HFFc6 (cell line): ENCODE results near the gene ADAM12. TPM values are rescaled to one million over a fixed set of nuclear protein-coding genes. Genes with fewer than 3 reads are reported as not detected.

Experiments used
- DNase-seq: peaks from one replicate; pipeline ENCODE4 v3.0.0-alpha.2; 2018
- H3K27ac Mint-ChIP-seq: 2 replicates; pipeline ENCODE4 v1.8.0; 2020; ENCODE audit warnings: mild to moderate bottlenecking, mixed read lengths
- H3K27me3 Mint-ChIP-seq: 2 replicates; pipeline ENCODE4 v1.8.0; 2021; ENCODE audit warnings: mild to moderate bottlenecking, moderate library complexity, mixed read lengths; ENCODE audit not compliant: insufficient read depth
- H3K36me3 Mint-ChIP-seq: 2 replicates; pipeline ENCODE4 v1.8.0; 2021; ENCODE audit warnings: low read depth, mixed read lengths
- H3K4me1 Mint-ChIP-seq: 2 replicates; pipeline ENCODE4 v1.8.0; 2020; ENCODE audit warnings: low read depth, mixed read lengths
- H3K4me3 Mint-ChIP-seq: 2 replicates; pipeline ENCODE4 v1.8.0; 2020; ENCODE audit warnings: mild to moderate bottlenecking, moderate library complexity, mixed read lengths
- H3K9me3 Mint-ChIP-seq: 2 replicates; pipeline ENCODE4 v1.8.0; 2020; ENCODE audit warnings: mild to moderate bottlenecking, mixed read lengths
- CTCF ChIP-seq: fragments of 200-600 bp; sonication (generic); IDR thresholded peaks from 2 replicates; pipeline ENCODE4 v1.5.0; 2021; ENCODE audit warnings: antibody characterized with exemption, mild to moderate bottlenecking
- total RNA-seq, 6 experiments: library from RNA; stranded (reverse); fragmentation: NEBNext Ultra II Directional; extraction: Animal tissue kit (Norgen Biotek cat#: 25700); gene quantifications; 2 replicates in 1 of 6; 3 replicates in 5 of 6; pipeline ENCODE4 v1.2.3, GENCODE V29; 2021

ADAM12 gene
- total RNA-seq, 6 experiments from 2014 or later, result 7.5 to 12.5 (median 11.5) TPM

DNA sequence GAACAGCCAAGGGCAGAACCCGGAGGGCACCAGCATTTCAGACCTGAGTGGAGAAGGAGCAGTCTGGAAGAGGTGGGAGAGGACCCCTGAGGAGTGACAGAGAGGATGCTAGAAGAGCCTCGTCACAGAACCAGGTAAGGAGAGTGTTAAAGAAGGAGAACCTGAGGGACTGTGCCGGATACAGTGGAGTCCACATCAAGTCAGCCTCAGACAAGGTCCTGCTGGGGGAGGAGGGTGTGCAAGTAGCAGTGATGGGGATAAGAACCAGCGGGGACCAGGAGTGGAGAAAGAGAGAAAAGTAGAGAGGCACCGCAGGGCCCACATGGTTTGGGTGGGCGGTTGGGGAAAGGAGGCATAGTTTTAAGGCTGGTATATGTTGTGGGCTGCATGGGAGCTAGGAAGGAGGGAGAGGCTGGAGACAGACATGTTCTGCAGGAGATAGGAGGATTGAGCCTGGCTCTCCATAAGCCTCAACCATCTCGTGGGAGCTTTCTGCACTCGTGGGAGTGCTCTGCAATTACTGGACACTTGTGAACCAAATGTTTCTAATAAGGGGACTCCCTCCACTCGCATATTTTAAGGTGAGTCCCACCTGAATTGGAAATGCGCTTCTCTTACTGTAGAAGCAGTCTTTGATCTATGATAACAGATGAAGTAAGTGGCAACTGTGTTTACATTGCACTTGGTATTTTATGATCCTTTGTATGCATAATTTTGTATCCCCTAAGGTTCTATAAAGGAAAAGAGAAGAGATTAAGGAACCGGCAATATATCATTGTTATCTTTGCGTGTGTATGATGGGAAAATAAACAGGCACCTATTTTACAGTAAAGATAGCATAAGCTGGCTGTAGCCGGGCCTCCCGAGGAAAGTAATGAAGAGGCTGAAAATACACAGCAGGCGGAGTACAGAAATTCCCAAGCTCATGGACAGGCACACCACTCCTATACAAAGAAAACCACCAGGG, 154.8 kb downstream of the ADAM12 start:
- Mint-ChIP-seq H3K27me3 (peaks cover 5% of the 10 kb centered on the region; the same call in 1 of the 2 replicates), H3K9me3 (no peaks in the 10 kb centered on the region), H3K4me1 (peaks cover 5% of the 10 kb centered on the region; the same call in 1 of the 2 replicates), H3K27ac (no peak overlapping the region), H3K36me3 (no peaks in the 10 kb centered on the region), H3K4me3 (no peak overlapping the region)
- DNase-seq, result no peak
- TF ChIP-seq CTCF, result no peak

GRCh38 chr10:126230587-126230986, 157.7 kb downstream of the ADAM12 start:
- Mint-ChIP-seq H3K9me3 (no peaks in the 10 kb centered on the region), H3K27ac (no peak overlapping the region), H3K36me3 (no peaks in the 10 kb centered on the region), H3K27me3 (peaks cover 5% of the 10 kb centered on the region; the same call in 1 of the 2 replicates), H3K4me3 (no peak overlapping the region), H3K4me1 (peaks cover 5% of the 10 kb centered on the region; the same call in 1 of the 2 replicates)
- no peak for DNase-seq
- TF ChIP-seq CTCF, result no peak

DNA sequence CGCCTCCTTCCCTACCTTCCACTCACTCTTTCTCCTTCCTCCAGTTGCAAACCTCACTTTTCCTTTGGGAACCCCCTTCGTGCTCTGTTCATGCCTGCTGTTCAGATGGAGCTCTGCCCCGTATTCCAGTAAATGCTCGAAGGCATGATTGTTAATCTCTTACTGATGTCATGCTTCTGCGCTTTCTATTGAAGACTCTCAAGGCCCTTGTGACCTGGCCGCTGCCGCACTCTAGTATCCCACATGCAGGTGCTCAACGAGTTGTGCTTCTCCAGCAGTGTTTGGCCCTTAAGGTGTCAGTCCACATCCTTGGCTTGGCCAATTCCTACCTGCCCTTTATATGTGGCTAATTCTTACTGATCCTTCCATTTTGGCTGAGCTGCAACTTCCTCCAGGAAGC, 158.6 kb downstream of the ADAM12 start:
- no peak for TF ChIP-seq CTCF
- no peaks in the 10 kb centered on the region for H3K9me3 Mint-ChIP-seq
- H3K27ac Mint-ChIP-seq, result no peak overlapping the region
- H3K4me1 Mint-ChIP-seq, result peaks cover 3% of the 10 kb centered on the region; the same call in 1 of the 2 replicates
- no peak overlapping the region for H3K4me3 Mint-ChIP-seq
- no peaks in the 10 kb centered on the region for H3K36me3 Mint-ChIP-seq
- H3K27me3 Mint-ChIP-seq, result peaks cover 5% of the 10 kb centered on the region; the same call in 1 of the 2 replicates
- DNase-seq, result no peak

GRCh38 chr10:126227762-126228134, 160.5 kb downstream of the ADAM12 start:
- TF ChIP-seq CTCF, result no peak
- H3K4me1 Mint-ChIP-seq, result peaks cover 12% of the 10 kb centered on the region
- H3K27me3 Mint-ChIP-seq, result peaks cover 1% of the 10 kb centered on the region; the same call in 1 of the 2 replicates
- H3K4me3 Mint-ChIP-seq, result no peak overlapping the region
- peak; percentile 30 for DNase-seq
- no peak overlapping the region for H3K27ac Mint-ChIP-seq
- no peaks in the 10 kb centered on the region for H3K36me3 Mint-ChIP-seq
- no peaks in the 10 kb centered on the region for H3K9me3 Mint-ChIP-seq

- no peak for TF ChIP-seq CTCF
- Mint-ChIP-seq H3K27ac (no peak overlapping the region), H3K4me3 (no peak overlapping the region), H3K9me3 (no peaks in the 10 kb centered on the region), H3K27me3 (peaks cover 1% of the 10 kb centered on the region; the same call in 1 of the 2 replicates), H3K36me3 (no peaks in the 10 kb centered on the region), H3K4me1 (peaks cover 17% of the 10 kb centered on the region)
- no peak for DNase-seq
These were observed 161.1 kb downstream of the ADAM12 start for GRCh38 chr10:126226988-126227761.
